Omental fat pad (tissue), 4 donors: ENCODE data around the gene CORO7. TPM values are rescaled to one million over a fixed set of nuclear protein-coding genes. Genes with fewer than 3 reads are reported as not detected.

Source experiments
- ATAC-seq: fragments of 150-250 bp; one replicate; pipeline ENCODE4 v1.9.1; 2016; ENCODE audit warnings: mild to moderate bottlenecking, moderate library complexity; ENCODE audit not compliant: low FRiP score
- DNase-seq: peaks from one replicate; pipeline ENCODE4 v3.0.0-alpha.2; 2019; ENCODE audit warnings: low spot score
- total RNA-seq, 4 donors: library from RNA; depleted of rRNA; stranded (reverse); fragments of >200 nt; gene quantifications; one replicate each; pipeline ENCODE4 v1.1.0, GENCODE V29; 2016
- TF ChIP-seq, protein P1 (sequence below), 3 donors: fragments of 450-650 bp; IDR thresholded peaks; one replicate each; pipeline ENCODE4 v1.5.1; 2016 to 2017; ENCODE audit warnings: antibody characterized with exemption in 3 of 3, mild to moderate bottlenecking in 3 of 3, moderate library complexity in 2 of 3

Gene CORO7
- total RNA-seq, 4 donors from 2014 or later, result 15.1 to 46.3 (median 27.5) TPM

DNA sequence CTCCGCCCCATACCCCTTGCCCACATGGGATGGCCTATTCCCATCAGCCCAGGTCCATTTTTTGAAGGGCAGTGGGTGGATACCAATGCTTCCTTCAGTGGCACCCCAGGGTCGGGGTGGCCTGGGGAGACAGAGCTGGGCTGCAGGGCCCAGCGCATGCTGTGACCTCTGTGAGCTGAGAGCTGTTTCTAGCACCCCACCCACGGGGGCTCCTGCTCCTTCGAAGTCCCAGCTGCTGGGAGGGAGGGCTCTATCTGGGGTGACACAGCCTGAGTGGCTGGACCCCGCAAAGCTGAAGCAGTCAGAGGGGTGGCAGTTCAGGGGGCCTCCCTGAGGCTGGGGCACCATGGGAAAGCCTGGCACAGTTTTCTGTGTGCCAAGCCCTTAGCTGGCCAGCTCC lies 76.0 kb downstream of the CORO7 start:
- DNase-seq (no peak), ATAC-seq (no peak)
- TF ChIP-seq, protein P1, sequence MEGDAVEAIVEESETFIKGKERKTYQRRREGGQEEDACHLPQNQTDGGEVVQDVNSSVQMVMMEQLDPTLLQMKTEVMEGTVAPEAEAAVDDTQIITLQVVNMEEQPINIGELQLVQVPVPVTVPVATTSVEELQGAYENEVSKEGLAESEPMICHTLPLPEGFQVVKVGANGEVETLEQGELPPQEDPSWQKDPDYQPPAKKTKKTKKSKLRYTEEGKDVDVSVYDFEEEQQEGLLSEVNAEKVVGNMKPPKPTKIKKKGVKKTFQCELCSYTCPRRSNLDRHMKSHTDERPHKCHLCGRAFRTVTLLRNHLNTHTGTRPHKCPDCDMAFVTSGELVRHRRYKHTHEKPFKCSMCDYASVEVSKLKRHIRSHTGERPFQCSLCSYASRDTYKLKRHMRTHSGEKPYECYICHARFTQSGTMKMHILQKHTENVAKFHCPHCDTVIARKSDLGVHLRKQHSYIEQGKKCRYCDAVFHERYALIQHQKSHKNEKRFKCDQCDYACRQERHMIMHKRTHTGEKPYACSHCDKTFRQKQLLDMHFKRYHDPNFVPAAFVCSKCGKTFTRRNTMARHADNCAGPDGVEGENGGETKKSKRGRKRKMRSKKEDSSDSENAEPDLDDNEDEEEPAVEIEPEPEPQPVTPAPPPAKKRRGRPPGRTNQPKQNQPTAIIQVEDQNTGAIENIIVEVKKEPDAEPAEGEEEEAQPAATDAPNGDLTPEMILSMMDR (IDR thresholded peaks at IDR 0.05), result no peak

DNA sequence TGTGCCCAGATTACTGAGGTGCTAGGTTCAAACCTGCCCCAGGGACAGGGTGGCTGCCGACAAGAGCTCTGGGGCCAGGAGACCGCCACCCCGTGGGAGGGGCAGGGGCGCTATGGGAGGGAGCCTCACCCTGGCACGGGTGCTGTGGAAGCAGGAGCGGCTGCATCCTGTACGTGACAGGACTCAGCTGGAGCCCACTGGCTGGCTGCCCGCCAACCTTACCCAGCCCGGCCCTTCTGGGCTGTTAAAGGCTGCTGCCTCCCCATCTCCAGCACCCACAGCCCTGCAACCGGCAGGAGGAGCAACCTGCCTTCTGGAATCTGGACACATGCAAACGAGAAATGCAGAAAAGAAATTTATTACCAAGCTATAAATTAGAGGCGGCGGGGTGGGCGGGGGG lies 76.5 kb downstream of the CORO7 start:
- TF ChIP-seq, protein P1 (IDR thresholded peaks at IDR 0.05), result no peak
- no peak for DNase-seq
- no peak for ATAC-seq

DNA sequence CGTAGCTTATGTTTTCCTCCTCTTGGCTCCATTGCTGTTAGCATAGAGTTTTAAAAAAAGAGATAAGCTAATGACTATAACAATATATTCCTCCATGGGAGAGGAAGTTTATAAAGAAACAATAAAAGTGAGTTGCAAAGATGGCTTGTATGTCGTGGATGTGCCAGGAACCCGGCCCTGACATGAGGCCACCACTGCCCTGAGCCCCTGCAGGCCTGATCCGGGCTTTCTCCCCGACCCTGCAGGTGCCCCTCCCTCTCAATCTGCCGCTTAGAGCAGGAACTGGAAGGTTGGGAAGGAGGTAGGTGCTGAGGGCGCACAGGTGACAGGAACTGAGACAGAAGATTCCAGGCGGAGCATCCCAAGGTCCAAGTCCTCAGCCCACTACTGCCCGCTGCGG lies 76.9 kb downstream of the CORO7 start:
- TF ChIP-seq, protein P1 (IDR thresholded peaks at IDR 0.05), result no peak
- ATAC-seq (no peak), DNase-seq (no peak)

DNA sequence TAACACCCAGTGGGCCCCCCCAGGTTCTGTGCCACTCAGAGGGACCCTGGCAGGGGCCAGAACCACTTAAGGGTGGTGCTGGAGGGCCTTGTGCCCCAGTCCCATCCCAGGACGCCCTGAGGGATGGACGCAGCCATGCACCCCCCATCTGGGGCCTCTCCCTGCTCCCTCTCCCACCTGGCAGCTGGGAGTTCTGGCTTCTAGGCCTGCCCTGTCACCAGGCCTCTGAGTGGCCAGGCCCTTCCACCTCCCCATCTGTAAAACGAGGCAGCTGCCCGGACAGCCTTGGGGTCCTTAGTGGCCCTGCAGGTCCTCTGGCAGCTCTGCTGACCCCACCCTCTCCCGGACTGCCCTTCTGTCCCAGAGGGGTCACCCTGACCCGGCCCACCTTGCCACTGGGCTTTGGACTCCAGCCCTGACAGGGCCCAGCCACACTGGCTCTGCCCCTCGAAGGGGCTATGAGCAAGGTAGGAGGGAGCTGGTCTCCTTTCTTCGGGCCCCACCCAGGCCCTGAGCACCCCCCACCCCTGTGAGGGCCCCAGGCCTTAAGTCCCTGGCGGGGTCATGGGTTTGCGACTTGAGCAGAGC lies 77.6 kb downstream of the CORO7 start:
- DNase-seq, result no peak
- TF ChIP-seq, protein P1 (IDR thresholded peaks at IDR 0.05), result no peak
- no peak for ATAC-seq

DNA sequence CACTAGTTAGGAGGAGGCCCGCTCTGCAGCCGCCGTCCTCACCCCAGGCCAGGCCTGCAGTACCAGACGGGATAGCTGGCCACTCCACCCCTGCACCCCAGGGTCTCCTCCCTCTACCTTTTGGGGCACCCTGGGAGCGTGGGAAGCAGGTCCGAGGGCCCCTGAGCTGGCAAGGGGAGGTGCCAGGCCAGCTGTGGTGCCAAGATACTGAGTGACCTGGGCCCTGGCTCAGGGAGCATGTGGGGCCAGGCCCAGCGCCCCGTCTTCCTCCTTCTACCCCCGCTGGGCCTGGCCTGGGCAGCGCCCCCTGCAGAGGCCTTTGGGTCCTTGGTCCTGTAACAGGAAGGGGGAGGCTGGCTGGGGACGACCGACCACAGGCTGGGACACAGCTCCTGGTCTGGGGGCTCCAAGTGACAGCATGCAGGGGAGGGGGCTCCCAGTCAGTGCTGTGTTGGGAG lies 78.2 kb downstream of the CORO7 start:
- no peak for DNase-seq

DNA sequence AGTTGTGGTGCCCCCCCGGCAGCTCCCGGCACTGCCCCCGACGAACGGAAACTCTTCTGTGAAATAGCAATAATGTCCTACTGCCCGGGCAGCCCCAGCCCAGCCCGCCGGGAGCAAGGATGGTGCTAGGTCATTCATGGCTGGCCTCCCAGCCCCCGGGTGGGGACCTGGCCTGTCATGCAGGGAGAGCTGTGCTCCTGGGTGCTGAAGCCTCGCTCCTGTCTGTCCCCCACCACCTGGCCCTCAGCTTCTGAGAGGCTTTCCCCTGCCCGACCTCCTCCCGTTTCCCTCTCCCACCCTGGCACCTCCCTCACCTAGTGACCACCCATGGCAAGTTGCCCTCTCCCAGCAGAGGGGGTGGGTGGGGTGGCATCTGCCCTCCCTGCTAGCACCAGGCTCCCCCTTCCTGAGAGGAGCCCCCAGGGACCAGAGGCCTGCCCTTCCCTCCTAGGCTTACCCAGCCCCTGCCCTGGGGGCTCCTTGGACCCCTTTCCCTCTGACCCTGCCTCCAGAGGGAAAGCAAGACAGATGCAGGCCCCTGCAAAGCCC lies 78.8 kb downstream of the CORO7 start:
- TF ChIP-seq, protein P1 (IDR thresholded peaks at IDR 0.05), result no peak
- DNase-seq (no peak), ATAC-seq (no peak)

More for the DNA sequence above, 78.2 kb downstream of the CORO7 start:
- ATAC-seq, result peak; percentile 7
- TF ChIP-seq, protein P1 (IDR thresholded peaks at IDR 0.05), result no peak
